ENCODE data around the gene ENKD1. TPM values are rescaled to one million over a fixed set of nuclear protein-coding genes. Genes with fewer than 3 reads are reported as not detected.

The ENKD1 gene
- total and polyA plus RNA-seq, 10 of the 15 experiments (the other 5 are each of a cell fraction or from before 2014, with no cell fraction given), result 0.19 to 8.1 (median 2.8) TPM

- no peak for TF ChIP-seq CUX1 (IDR thresholded peaks at IDR 0.05; ENCODE audit: insufficient replicate concordance, low read depth, low read length)
- no peak for TF ChIP-seq RELB (IDR thresholded peaks at IDR 0.05; ENCODE audit: low read depth)
- TF ChIP-seq NBN (IDR thresholded peaks at IDR 0.05), result no peak
- no peak for TF ChIP-seq NKRF (conservative IDR thresholded peaks at IDR 0.05)
- no peak for TF ChIP-seq MAX (IDR thresholded peaks at IDR 0.05; ENCODE audit: low read depth, low read length)
- TF ChIP-seq ZBTB33 (IDR thresholded peaks at IDR 0.05), result no peak
- no peak for TF ChIP-seq IRF3 (IDR thresholded peaks at IDR 0.05)
These were observed 41.8 kb upstream of the ENKD1 start (continued) for GRCh38 chr16:67708368-67708771.

All from GM12878 (cell line).